Breast epithelium (tissue), 3 donors: ENCODE results near the gene MED10.

Experiments
- CTCF ChIP-seq, 3 donors: fragments of 450-650 bp; IDR thresholded peaks; one replicate each; pipeline ENCODE4 v1.5.1; 2016 to 2017; ENCODE audit warnings: antibody characterized with exemption in 3 of 3, mild to moderate bottlenecking in 3 of 3, moderate library complexity in 3 of 3
- POLR2A ChIP-seq: fragments of 450-650 bp; IDR thresholded peaks from one replicate; pipeline ENCODE4 v1.6.1; 2016; ENCODE audit warnings: antibody characterized with exemption, mild to moderate bottlenecking, moderate library complexity
- POLR2AphosphoS5 ChIP-seq, 3 donors: sonication (generic); formaldehyde crosslinking; IDR thresholded peaks; one replicate each; pipeline ENCODE4 v1.6.1; 2017; ENCODE audit warnings: antibody characterized with exemption in 3 of 3

GRCh38 chr5:6349387-6349786 is 29.0 kb downstream of the MED10 start:
- TF ChIP-seq CTCF (IDR thresholded peaks at IDR 0.05) (no peak), POLR2AphosphoS5 (IDR thresholded peaks at IDR 0.05) (no peak), POLR2A (no peak)
